ENCODE data around the gene PGBD5.

Gene PGBD5

DNA sequence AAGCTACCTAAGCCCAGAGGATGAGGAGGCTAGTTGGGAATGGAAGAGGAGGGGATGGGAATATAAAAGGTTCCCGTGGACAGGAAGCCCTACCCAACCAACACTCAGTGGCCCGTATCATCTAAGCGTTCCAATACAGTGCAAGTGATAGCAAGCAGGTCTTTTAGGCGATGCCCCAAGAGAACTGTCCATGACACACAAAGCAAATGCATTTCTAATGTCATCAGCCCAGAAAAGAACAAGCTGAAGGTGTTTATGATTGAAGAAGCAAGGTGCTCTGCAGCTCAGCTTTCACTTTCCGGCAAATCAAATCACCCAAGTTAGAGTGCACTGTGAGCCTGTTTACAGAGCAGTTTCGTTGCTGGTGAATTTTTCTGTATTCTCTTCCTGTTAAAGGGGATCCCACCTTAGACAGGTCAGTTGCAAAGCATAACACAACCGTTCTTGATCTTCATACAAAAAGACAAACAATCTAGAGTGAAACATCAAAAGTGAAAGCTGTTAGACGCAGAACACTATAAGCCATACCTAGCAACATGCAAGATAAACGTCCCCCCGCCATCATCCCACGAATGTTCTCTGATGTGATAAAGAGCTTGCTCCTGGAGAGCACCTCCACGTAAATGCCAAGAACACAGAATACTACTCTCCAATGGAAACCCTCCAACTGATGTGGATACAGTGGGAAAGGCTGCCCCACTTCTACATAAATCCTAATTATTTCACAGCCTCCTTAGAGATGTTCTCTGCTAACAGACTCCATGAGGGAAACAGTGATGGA, 54.0 kb downstream of the PGBD5 start:
- no peak for DNase-seq

DNA sequence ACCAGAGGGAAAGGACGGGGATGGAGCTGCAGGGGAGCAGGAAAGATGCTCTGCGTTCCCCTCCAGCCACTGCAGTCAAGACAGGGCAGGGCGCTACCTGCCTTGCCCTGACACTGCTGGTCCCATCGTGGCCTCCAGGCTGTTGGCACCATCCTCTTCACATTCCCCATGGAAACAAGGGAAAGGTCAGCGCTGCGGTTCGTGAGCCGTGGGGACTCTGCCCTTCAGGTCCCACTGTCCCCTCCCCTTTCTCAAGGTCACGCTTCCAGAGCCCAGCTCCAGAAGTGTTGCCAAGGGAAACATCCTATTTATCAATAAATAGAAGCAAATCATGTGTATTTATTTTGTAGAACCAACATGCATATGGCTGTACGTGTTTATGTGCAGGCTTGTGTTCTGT, 56.0 kb downstream of the PGBD5 start:
- DNase-seq: no peak

DNA sequence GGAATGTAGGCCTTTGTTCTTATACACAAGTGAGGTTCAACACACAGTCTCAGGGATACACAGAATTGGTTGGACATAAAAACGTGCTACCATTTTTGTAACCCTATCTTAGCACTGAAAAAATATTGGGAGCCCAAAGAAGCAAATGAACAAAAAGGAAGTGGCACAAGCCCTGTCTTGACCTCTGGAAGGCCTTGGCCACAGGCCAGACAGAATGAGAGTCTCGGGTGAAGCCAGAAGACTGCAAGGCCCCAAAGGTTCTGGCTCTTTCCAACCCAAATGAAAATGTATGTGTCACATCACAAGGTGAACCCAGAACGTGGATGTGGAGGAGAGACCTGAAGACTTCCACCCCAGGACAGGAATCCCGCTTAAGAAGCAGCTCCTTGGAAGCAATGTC, 57.3 kb downstream of the PGBD5 start:
- DNase-seq: no peak

DNA sequence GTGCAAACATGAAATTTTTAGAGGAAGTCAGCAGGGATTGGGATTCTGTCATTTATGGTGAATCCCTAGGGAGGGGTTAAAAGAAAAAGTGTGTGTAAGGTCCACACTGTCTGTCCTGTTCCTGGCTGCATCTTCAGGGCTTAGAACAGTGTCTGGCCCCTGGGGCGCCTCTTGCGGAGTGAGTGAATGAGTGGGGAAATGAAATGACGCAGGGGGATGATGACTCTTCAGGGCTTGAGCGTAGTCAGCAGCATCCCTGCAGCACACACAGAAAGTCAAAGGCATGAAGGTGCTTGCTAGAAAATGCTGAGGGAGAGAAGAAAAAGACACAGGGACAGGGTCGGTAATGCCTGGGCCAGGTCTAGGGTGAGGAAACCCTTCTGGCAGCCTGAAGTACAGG, 57.8 kb downstream of the PGBD5 start:
- no peak for DNase-seq

DNA sequence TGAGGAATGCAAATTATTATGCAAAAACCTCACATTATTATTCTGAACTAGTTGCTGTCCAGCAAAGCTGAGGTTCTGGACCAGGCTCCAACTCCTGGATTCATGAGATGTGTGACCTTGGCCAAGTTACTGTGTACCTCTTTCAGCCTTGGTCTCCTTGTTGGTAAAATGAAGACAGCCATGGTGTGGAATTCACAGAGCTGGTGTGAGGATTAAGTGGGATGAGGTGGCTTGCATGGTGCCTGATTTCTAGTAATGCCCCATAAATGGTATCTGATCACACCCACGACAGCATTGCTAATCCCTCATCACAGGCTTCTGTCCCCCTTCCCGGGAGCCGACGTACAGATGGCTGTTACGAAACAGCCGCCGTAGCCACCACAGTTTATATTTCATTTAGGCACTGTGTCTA, 59.6 kb downstream of the PGBD5 start:
- no peak for DNase-seq

DNA sequence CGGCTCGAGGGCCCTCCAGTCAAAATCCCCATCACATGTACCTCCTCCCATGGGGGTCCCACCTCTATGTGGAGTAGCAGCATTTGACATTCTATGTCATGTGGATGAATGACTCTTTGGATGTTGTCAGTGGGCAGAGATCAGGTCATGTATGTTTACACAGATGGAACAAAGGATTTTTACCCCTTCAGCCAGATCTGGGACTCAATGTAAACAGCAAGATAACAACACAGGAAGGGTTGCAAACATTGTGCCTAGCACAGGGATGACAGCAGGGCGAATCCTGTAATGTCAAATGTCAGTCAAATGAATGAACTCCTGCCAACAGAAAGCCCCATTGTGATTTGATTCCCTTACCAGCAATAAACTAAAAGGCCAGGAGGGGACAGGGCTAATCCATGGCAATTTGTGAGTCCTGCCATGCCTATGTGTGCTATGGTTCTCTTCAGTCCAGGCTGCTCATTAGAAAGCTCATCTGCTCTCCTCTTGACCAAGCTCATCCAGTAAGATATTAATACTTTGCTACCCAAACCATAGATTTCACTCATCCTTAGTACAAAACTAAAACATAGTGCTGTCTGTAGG, 60.3 kb downstream of the PGBD5 start:
- DNase-seq: peak; percentile 44

DNA sequence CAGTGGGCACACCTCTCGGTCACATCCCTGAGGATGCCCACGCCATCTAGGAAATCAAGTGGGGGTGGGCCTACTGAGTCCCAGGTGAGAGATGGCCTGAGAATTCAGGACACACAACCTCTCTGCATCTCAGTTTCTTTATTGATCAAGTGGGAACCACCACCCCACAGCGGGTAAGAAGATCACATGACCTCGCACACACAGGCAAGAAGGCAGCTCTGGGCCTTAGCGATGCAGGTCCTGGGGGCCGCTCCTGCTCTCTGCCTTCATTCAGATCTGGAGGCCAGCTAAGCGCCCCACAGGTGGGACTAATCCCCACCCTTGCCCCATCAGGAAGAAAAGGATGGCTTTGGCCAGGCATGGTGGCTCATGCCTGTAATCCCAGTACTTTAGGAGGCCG, 63.2 kb downstream of the PGBD5 start:
- no peak for DNase-seq

DNA sequence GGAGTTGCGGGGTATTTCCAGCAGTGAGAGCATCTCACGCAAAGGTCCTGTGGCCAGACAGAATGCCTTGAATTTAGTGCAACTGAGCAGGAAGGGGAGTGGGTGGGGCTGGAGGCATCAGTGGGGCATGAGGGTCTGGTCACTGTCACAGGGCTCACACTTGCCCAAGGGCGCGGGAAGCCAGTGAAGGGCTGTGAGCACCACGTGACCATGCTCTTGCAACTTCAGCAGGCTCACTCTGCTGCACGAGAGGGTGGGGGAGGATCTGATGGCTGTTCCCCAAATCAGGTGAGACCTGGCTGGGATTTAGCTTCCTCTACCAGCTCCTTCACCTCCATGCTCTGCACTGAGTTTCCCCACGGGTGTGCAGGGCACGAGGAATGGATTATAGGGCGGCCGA, 64.2 kb downstream of the PGBD5 start:
- no peak for DNase-seq

DNA sequence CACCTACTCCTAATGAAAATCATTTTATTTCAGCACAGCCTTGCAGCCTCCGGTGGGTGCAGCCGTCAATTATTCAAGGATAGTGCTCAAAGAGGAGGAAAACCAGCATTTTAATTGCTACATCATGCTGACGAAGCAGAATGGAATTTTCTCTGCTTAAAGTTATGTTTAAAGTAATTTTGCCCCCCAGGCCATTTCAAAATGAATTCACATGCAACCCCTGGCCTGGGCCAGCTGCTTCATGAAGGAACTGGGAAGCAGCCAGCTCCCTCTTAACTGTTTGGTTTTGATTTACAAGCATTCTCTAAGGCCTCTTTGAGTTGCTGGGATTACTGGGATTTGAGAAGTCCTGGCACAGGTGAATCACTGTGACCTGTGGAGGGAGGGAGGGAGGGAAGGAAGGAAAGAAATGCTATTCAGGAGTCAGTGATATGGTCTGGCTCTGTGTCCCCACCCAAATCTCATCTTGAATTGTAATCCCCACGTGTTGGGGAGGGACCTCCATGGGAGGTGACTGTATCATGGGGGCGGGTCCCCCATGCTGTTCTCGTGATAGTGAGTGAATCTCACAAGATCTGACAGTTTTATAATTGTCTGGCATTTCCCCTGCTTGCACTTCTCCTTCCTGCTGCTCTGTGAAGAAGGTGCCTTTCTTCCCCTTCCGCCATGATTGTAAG, 66.0 kb downstream of the PGBD5 start:
- DNase-seq: no peak

DNA sequence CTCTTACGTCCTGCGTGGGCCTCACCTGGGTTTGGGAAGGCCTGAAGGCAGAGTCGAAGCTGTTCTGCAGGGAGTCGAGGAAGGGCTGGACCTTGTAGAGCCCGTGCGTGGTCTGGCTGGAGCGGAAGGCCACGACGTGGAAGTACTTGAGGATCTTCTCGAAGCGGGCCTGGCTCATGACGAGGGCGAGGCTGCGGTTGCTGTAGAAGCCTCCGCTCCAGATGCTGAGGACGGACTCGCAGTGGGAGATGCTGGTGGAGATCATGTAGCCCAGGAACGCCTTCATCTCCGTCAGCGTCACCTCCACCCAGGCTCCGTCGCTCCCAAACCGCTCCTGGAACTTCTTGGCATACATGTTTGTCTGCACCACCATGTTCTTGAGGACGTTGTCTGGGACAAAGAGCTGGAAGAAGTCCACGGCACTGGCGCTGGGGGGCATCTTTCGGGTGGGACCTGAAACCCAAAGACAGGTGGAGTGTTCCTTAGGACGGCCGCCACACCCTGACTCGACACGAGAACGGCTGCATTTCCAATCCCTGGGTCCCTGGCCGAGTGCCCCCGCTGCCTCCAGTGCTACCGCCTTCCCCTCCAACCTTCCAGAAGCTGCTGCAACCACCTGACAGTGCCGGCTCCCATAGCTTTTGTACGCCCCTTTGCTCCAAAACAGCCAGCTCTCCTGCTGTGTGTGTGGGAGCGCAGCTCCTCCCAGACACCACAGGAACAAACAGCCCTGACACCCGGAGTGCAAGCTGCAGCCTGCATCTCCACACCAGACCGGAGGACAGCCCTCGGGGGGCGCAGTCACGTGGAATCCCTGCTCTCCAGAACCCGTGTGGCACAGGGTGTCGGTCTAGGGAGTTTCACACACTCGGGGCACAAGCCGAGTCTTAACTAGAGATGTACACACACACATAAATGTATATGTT, 69.0 kb downstream of the PGBD5 start:
- DNase-seq: no peak

DNA sequence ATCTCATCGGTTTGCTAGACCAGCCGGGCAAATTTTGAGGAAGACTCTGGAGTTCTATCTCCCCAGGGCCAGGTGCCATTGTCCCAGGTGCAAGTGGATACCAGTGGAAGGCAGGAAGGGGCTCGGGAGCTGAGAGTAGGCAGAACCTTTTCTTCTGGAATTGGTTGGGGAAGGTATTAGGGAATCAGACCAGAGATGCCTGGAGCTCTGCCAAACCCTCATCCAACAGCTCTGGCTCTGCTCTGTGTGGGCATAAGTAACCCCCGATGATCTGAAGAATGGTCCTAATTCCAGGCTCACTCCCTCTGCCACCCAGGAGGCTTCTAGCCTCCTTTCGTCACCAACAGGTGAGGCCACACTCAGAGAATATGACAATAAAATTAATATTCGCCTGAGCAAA, 69.9 kb downstream of the PGBD5 start:
- no peak for DNase-seq

DNA sequence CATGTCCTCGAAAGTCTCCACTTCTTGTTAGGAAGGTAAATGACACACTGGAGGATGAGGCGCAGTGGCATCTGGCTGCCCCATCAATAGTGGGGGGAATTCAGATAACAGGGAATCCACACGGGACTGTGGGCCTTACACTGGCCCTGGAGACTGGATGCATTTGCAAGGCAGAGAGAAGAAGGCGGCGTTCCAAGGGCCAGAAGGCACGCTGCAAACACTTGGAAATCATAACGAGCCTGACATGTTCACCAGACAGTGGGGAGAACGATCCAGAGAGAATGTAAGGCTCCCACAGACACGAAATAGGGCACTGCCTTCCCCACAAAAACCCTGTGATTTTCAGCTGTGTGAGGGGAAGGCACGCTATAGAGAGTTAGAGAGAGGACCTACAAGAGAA, 70.5 kb downstream of the PGBD5 start:
- DNase-seq: no peak

DNA sequence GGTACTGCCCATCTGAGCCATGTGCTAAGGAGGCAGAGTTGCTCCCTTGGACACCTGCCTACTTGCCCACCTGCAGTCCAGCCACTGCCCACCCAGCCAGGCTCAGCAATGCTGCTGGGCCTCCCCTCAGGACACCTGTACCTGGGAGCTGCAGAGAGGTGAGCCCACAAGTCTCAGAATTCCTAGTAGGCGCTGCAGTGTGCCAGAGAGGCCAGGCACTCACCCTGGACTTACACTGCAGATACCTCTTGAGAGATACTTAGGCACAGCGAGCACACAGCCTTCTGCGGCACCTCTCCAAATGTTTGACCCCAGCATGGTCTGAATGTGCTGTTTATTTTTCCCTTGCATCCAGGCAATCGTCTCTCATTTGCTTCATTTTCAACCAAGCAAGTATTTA, 71.0 kb downstream of the PGBD5 start:
- no peak for DNase-seq

DNA sequence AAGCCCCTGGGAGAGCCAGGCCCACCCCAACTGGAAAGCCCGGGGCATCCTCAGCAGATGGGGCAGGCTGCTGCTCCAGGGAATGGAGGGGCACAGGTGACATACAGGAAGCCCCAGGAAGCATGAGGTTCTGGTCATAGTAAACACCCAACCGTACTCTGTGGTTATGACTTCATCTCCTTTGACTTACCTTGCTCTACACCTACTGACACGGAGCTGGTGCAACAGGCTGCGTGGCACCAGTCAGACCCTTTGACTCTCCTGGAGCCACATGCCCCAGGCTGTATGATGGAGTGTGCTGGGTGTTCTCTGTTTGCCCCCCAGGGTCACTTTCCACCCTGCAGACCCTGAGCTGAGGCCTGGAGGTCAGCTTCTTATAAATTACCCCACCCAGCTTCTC, 72.1 kb downstream of the PGBD5 start:
- DNase-seq: no peak

DNA sequence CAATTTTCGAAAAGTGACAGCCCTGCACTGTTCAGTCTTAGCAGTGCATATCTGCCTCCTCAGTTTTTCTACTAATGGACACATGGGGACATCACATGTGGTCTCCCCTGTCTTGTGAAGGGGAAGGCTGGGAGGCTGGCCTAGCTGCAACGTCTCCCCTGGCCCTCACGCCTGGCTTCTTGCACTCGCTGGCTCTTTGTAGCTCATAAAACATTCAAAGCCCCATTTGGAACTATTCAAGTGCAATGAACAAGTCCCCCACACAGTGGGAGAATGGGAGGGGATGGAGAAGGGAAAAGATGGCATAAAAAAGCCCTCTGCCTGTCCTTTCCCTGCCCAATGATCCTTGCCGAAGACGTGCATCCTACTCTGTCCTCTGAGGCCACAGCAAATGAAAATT, 73.6 kb downstream of the PGBD5 start:
- no peak for DNase-seq

DNA sequence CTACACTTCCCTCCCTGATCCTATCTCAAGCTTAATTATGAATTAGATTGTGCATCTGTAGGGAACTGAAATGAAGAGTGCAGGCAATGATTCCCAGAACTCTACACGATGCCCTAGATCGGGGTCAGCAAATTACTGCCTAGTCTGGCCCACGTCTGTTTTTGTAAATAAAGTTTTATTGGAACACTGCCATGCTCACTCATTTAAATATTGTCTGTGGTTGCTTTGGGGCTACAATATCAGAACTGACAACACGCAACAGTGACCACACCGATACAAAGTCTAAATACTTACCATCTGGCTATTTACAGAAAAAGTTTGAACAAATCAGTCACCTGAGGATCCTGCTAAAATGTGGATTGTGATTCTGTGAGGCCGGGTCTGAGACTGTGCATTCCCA, 74.1 kb downstream of the PGBD5 start:
- DNase-seq: no peak

DNA sequence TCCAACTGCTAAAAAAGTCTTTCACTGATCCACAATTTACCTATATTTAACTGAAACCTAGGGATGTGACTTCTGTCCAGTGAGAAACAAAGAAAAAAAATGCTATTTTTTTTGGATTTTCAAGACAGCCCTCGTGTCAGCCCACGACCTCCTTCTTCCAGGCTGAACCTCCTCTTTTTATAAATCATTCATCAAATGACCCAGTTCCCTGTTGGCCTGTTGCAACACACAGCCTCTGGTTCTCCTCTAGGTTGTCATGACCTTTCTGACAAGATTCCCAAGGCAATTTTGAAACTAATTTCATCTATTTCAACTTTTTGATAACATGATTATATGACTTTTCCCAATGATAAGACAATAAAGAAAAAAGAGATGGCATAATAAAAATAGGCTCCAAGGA, 74.6 kb downstream of the PGBD5 start:
- DNase-seq: no peak

DNA sequence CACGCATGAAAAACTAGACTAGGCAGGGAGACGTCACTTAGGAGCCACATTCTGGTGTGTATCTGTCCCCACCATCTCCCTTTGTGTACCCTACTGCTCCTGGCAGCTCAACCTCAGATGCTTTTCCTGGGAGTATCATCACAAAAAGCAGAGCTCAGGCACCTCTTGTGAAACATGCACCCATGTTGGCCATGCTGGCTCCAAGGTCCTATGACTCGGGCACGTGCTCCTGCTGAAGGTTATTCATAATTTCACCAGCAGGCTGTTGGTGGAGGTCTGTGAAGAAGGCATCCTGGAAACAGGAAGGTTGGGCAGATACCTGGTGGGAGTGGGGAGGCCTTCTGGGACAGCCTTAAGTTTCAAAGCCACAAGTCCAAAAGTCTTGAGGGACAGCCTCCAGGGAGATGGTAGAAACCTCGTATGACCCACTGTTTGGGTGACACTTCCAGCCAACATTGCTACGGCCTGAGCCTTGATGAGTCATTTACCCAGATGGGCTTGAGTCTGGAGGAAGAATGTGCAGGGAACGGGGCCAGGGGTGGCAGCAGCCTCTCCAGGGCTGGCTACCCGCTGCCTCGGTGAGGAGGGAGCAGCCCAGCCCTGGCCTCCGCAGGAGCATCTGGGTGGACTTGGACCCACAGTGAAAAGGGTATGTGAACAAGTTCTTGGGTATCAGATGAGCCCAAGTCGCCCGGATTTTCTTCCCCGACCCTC, 75.8 kb downstream of the PGBD5 start:
- DNase-seq: no peak

DNA sequence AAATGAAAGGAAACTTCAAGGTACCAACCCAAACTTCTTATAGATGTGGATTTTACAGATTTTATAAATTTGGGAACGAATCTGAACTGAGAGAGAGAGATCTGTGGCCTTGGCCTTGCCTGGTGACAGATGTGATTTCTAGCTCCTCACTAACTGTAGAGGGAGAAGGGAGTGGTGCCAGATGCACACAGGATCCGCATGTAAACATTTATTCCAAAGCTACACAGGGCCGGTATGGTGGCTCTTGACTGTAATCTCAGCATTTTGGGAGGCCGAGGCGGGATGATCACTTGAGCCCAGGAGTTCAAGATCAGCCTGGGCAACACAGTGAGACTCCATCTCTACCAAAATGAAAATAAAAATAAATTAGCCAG, 77.1 kb downstream of the PGBD5 start:
- no peak for DNase-seq

DNA sequence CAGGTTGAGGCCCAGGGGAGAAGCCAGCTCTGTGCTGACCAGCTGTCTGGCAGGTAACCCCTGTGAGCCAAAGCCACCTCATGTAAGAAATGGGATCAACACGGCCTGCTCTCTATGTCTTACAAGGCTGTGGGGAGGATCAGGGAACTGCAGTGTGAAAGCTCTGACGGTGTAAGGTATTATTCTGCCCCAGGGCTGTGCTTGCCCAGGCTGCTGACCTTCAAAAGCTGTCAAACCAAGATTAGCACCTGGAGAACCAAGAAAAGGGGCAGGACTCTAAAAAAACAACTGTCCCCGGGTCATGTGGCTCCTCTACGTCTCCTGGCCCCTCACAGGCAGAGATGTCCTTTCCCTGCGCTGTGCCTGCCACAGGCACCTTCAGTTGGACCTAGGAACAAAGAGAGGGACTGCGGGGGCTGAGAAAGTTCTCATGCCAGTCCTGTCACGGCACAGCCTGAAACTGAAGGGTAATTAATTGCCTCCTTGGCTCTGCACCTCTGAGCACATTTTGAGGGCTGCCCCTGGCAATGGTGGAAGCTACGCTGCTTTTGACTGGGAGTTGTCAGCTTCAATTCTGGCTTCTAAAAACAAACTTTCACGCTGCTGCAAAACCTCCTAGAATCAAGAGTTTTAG, 77.6 kb downstream of the PGBD5 start:
- DNase-seq: no peak

DNA sequence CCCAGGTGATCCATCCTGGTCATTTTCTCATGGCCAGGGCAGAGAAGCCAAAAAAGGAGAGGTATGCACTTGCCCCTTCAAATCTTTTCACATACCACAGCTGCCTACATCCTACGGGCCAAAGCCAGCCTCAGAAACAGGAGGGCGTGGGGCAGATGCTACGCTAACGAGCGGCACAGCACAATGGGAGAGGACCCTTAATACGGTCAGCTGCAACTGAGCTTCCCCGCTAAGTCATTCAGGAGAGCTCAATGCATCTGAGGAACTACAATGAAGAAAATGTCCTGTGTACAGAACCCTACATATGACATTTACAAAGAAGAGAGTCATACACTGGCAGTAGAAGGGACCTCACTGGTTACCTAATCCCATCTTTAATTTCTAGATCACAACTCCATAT, 78.2 kb downstream of the PGBD5 start:
- DNase-seq: no peak
